Measurements from ENCODE around the gene COLEC11.

The COLEC11 gene

GRCh38 chr2:3659447-3660432 lies 64.8 kb downstream of the COLEC11 start:
- TF ChIP-seq CTCF (IDR thresholded peaks at IDR 0.05) = no peak

GRCh38 chr2:3661149-3661660 lies 66.3 kb downstream of the COLEC11 start:
- no peak for TF ChIP-seq CTCF (IDR thresholded peaks at IDR 0.05)

GRCh38 chr2:3662239-3662638 lies 67.3 kb downstream of the COLEC11 start:
- no peak for TF ChIP-seq CTCF (IDR thresholded peaks at IDR 0.05)

GRCh38 chr2:3664118-3664517 lies 69.2 kb downstream of the COLEC11 start:
- no peak for TF ChIP-seq CTCF (IDR thresholded peaks at IDR 0.05)

GRCh38 chr2:3664925-3665324 lies 70.0 kb downstream of the COLEC11 start:
- no peak for TF ChIP-seq CTCF (IDR thresholded peaks at IDR 0.05)

GRCh38 chr2:3665886-3666612 lies 71.1 kb downstream of the COLEC11 start:
- no peak for TF ChIP-seq CTCF (IDR thresholded peaks at IDR 0.05)

GRCh38 chr2:3666613-3666975 lies 71.7 kb downstream of the COLEC11 start:
- no peak for TF ChIP-seq CTCF (IDR thresholded peaks at IDR 0.05)

All from LNCAP (cell line).